Measurements from ENCODE around the gene RAB7B. TPM values are rescaled to one million over a fixed set of nuclear protein-coding genes. Genes with fewer than 3 reads are reported as not detected.
"Not testable (repeated sequence)": the region's sequence is repeated elsewhere in the genome, so short reads cannot be mapped to it uniquely, and the experiment has no call there.

Gene RAB7B
- 0.04 and 0.08 TPM in 2 replicates for polyA plus RNA-seq (2011; rRNA removed)
- polyA plus RNA-seq (2012; cell fraction: cytosol; rRNA removed): 0.04 and 0.09 TPM in 2 replicates
- polyA plus RNA-seq (2012; cell fraction: nucleus; rRNA removed): 0.12 and 0.22 TPM in 2 replicates
- polyA plus RNA-seq (2017; fragmentation: RNase III; extraction: RNeasy Plus Mini Kit Qiagen cat#74134 plus additional on column Dnase treatment): 0.20 to 0.37 TPM (median 0.30 TPM) in 3 replicates
- not detected in 2 replicates for polyA minus RNA-seq (2011; rRNA and poly(A)+ RNA removed)

- Histone ChIP-seq H3K4me1 (peaks cover 24% of the 10 kb centered on the region), H3K9me3 (no peaks in the 10 kb centered on the region), H3K4me2 (peak within 1 kb of the TSS; percentile 27; the same call in 1 of the 3 replicates), H3K27ac (peak within 1 kb of the TSS in 1 of 2 experiments; percentile 76; a peak in 2 of 6 replicates), H3K4me3 (no peak within 1 kb of the TSS)
- TF ChIP-seq SREBF2 (IDR thresholded peaks at IDR 0.05): no peak
- CTCF ChIA-PET: interaction anchor here (0.9 to 1.7 kb wide), 7 partner anchors 12 to 103 kb away, joined by 3 to 8 read pairs (median 3); no protein-coding TSS in a partner anchor
- no peak for FAIRE-seq
- WGBS (ENCODE audit: missing lambda C conversion rate): 70% methylated on average over 12 of the region's 12 CpGs
- POLR2A ChIA-PET: no interaction called here
- DNase-seq (ENCODE audit: low read depth in 1 of 2, low spot score in 1 of 2): peak in 1 of 2 experiments; percentile 30
- peak; percentile 47 to 61; a peak in 5 of 6 replicates for ATAC-seq
Measured at GRCh38 chr1:206002871-206003801, at the start of gene RAB7B. RAB7B (minus strand) TSS chr1:206003395; CDS start chr1:205994135, 9,260 bp downstream.

GRCh38 chr1:206052231-206052865 lies 49.2 kb upstream of the RAB7B start:
- H3K9me3 ChIP-seq; DNase-seq (ENCODE audit: low read depth in 1 of 2, low spot score in 1 of 2); ATAC-seq; H3K4me3 ChIP-seq; POLR2A ChIA-PET; H3K4me2 ChIP-seq; H3K27ac ChIP-seq; FAIRE-seq: not testable (repeated sequence)
- H3K4me1 ChIP-seq: peaks cover 13% of the 10 kb centered on the region; the same call in 2 of the 3 replicates
- WGBS (ENCODE audit: missing lambda C conversion rate): 78% methylated on average over 6 of the region's 8 CpGs
- CTCF ChIA-PET: interaction anchor here (1.5 to 1.9 kb wide), 2 partner anchors 22 to 68 kb away, joined by 4 to 7 read pairs; no protein-coding TSS in a partner anchor

- H3K27ac ChIP-seq: no peak overlapping the region
- DNase-seq (ENCODE audit: low read depth in 1 of 2, low spot score in 1 of 2) (no peak), ATAC-seq (no peak), FAIRE-seq (no peak)
- no peak overlapping the region for H3K4me3 ChIP-seq
- POLR2A ChIA-PET: no interaction called here
- no peaks in the 10 kb centered on the region for H3K9me3 ChIP-seq
- TF ChIP-seq PHF8 (IDR thresholded peaks at IDR 0.05; ENCODE audit: borderline replicate concordance, low read depth) (no peak), CHD4 (IDR thresholded peaks at IDR 0.05; ENCODE audit: borderline replicate concordance) (no peak), ZSCAN20 (CRISPR knock-in tag; IDR thresholded peaks at IDR 0.05) (no peak), BCL3 (IDR thresholded peaks at IDR 0.05) (no peak), KDM5A (IDR thresholded peaks at IDR 0.05) (no peak), CEBPB (IDR thresholded peaks at IDR 0.05) (no peak), FOXS1 (CRISPR knock-in tag; IDR thresholded peaks at IDR 0.05) (no peak), GATA3 (IDR thresholded peaks at IDR 0.05; ENCODE audit: borderline replicate concordance) (no peak), ESRRA (IDR thresholded peaks at IDR 0.05; ENCODE audit: borderline replicate concordance, low read length) (no peak), FOSB (CRISPR knock-in tag; IDR thresholded peaks at IDR 0.05) (no peak), JUN (IDR thresholded peaks at IDR 0.05) (no peak), ZFP36 (IDR thresholded peaks at IDR 0.05; ENCODE audit: borderline replicate concordance, partially characterized antibody) (no peak), ATOH8 (CRISPR knock-in tag; IDR thresholded peaks at IDR 0.05; ENCODE audit: low read depth) (no peak), HMGXB4 (CRISPR knock-in tag; IDR thresholded peaks at IDR 0.05; ENCODE audit: borderline replicate concordance) (no peak), RARB (CRISPR knock-in tag; IDR thresholded peaks at IDR 0.05) (no peak), NR3C1 (IDR thresholded peaks at IDR 0.05) (no peak), ELK1 (IDR thresholded peaks at IDR 0.05; ENCODE audit: low read depth, low read length) (no peak), USF2 (IDR thresholded peaks at IDR 0.05) (no peak), RNF2 (IDR thresholded peaks at IDR 0.05; ENCODE audit: borderline replicate concordance, low read depth) (no peak)
- 64% methylated on average over 6 of the region's 6 CpGs for WGBS (ENCODE audit: missing lambda C conversion rate)
- CTCF ChIA-PET: interaction anchor here (1.9 kb wide), 1 partner anchor 67 kb away, joined by 7 read pairs; no protein-coding TSS in a partner anchor
- peaks cover 13% of the 10 kb centered on the region; the same call in 2 of the 3 replicates for H3K4me1 ChIP-seq
- H3K4me2 ChIP-seq: no peak overlapping the region
Measured at GRCh38 chr1:206050655-206051235, 47.5 kb upstream of the RAB7B start.
